ENCODE data around the gene PROC.

The PROC gene

DNA sequence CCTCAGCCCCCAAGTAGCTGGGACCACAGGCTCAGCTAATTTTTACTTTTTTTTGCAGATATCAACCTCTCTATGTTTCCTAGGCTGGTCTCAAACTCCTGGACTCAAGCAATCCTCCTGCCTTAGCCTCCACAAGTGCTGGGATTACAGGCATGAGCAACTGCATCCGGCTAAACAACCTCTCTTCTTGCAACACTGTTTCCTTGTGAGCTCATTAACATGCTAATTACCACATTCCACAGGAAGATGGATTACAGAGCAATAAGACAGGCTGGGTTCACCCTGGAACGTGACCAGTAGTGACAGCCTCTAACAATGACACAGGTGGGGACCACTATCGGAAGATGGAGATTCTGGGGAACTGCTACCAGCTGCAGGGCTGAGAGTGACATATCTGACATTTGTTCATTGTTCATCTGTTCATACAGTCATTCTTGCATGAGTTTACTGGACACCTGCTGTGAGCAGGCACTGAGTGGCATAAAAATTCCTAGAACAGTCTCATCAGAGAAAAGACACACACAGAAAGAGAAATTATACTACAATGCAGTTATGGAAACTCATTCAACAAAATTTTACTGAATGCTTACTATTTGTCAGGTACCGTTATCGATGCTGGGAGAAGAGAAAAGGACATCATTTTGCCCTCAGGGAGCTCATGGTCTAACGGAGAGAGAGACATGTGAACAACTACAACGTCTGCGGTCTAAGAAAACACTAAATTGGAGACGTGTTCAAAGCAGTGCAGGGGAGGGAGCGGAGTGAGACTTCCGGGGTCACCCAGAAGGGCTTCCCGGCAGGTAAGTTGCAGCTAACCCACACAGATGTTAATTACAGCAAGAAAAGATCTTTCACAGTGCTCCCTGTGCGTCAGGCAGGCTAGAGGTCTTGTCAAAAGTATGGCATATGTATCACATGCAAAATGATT is 37.6 kb downstream of the PROC start:
- TF ChIP-seq, protein P1, sequence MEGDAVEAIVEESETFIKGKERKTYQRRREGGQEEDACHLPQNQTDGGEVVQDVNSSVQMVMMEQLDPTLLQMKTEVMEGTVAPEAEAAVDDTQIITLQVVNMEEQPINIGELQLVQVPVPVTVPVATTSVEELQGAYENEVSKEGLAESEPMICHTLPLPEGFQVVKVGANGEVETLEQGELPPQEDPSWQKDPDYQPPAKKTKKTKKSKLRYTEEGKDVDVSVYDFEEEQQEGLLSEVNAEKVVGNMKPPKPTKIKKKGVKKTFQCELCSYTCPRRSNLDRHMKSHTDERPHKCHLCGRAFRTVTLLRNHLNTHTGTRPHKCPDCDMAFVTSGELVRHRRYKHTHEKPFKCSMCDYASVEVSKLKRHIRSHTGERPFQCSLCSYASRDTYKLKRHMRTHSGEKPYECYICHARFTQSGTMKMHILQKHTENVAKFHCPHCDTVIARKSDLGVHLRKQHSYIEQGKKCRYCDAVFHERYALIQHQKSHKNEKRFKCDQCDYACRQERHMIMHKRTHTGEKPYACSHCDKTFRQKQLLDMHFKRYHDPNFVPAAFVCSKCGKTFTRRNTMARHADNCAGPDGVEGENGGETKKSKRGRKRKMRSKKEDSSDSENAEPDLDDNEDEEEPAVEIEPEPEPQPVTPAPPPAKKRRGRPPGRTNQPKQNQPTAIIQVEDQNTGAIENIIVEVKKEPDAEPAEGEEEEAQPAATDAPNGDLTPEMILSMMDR (conservative IDR thresholded peaks at IDR 0.05), result no peak
- no peak overlapping the region; the same call in 1 of the 2 replicates for H3K27ac ChIP-seq

DNA sequence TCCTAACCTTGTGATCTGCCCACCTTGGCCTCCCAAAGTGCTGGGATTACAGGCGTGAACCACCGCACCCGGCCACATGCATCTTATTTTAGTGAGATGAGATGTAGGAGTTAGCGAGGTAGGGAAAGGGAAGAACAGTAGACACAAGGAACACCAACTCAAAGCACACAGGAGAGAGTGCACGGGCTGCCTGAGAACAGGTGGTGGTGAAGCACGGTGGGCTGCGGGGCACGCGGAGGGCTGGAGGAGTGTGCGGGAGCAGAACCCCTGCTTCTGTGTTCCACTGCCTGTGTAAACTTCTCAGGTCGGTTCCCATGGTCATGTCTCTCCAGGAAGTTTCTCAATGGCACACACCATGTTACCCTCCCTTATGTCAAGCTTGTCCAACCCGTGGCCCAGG is 38.7 kb downstream of the PROC start:
- no peak for TF ChIP-seq ZFX (IDR thresholded peaks at IDR 0.05)
- TF ChIP-seq, protein P1 (conservative IDR thresholded peaks at IDR 0.05), result no peak
- no peak overlapping the region for H3K27ac ChIP-seq

DNA sequence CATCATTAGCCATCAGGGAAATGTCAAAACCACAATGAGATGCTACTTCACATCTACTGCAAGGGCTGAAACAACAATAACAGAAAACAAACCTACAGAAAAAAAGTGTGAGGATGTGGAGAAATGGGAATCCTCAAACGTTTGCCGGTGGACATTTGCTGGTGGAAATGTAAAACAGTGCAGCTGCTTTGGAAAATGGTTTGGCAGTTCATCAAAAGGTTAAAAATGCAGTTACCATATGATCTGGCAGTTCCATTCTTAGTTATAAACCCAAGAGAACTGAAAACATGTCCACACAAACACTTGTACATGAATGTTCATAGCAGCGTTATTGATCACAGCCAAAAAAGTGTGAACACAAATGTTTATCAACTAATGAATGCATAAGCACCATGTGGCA is 44.2 kb downstream of the PROC start:
- no peak overlapping the region for H3K27ac ChIP-seq
- TF ChIP-seq ZFX (IDR thresholded peaks at IDR 0.05), result no peak
- TF ChIP-seq, protein P1 (conservative IDR thresholded peaks at IDR 0.05), result no peak

DNA sequence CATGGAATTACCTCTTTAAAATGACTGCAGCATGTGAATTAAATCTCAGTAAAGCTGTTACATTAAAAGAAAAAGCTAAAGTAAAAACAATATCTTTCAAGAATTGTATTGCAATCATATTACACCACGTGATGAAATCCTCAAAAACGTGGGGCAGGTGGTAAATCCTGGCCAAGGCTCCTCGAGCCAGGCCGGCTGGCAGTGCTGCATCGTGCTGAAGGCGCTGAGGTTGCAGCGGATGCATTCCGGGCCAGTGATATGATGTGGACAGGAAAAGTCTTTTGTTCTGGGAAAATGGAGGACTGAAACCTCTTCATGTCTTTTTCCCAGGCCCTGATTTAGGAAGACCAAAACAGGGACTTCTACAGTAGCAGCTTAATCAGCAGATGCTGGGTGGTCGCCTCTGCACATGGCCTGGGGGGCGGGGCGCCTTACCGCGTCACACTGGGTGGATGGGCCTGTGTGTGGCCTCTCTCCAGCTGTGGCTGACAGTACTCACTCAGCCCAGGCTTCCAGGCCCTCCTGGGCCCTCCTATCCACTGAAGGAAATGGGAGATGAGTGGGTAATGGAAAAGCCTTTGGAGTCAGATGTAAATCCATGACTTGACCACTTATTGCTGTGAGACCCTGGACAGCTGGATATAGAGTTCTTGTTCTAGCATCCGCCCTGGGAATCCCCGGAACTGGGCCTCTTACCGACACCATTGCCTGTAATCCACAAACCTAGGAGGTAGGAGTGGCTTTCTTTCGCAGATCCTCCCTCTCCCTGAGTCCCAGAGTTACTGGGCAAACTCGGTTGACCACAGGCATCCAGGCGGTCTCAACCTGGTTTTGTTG is 45.1 kb downstream of the PROC start:
- TF ChIP-seq ZFX (IDR thresholded peaks at IDR 0.05), result no peak
- TF ChIP-seq, protein P1 (conservative IDR thresholded peaks at IDR 0.05), result no peak
- no peak overlapping the region for H3K27ac ChIP-seq

DNA sequence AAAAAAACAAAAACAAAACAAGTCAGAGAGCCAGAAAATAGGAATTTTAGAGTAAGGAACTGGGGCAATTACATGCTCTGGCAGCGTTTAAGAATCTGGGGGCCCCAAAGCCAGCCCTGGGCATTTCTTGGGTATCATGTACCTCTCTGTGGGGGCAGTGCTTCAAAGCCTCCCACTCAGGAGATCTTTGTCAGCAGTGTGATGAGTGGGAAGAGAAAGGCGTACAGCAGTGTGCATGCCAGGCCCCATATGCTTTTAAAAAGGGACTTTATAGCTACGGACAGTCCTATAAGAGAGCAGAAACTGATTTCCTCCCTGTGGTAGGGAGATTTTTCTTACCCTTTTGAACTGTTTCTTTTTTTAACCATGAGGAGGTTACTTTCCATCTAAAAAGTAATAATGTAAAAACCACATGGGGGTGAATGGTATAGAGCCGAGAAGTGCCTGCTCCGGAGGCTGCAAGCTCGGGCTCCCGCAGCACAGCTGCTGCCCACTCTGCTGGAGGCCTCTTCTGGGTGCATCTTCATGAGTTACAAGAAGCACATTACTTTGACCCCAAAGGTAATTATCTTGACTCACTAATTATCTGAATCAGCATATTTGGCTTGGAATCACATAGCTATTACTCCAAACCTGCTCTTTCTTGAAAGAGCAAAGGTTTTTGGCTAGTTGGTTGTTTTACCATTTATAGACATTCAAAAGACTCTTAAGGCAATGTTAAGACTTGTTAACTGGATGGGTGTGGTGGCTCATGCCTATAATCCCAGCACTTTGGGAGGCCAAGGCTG is 46.4 kb downstream of the PROC start:
- TF ChIP-seq, protein P1 (conservative IDR thresholded peaks at IDR 0.05), result no peak
- TF ChIP-seq ZFX (IDR thresholded peaks at IDR 0.05), result no peak
- H3K27ac ChIP-seq, result no peak overlapping the region

DNA sequence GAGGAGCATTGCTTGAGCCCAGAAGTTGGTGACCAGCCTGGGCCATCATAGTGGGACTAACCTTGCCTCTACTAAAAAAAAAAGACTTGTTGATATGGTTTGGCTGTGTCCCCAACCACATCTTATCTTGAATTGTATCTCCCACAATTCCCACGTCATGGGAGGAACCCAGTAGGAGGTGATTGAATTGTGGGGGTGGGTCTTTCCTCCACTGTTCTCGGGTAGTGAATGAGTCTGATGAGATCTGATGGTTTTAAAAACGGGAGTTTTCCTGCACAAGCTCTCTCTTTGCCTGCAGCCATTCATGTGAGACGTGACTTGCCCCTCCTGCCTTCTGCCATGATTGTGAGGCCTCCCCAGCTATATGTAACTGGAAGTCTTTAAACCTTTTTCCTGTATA is 47.0 kb downstream of the PROC start:
- TF ChIP-seq, protein P1 (conservative IDR thresholded peaks at IDR 0.05), result no peak
- TF ChIP-seq ZFX (IDR thresholded peaks at IDR 0.05), result no peak
- H3K27ac ChIP-seq, result no peak overlapping the region
